Body of pancreas (tissue), 4 donors: ENCODE data around the gene RGS6. TPM values are rescaled to one million over a fixed set of nuclear protein-coding genes. Genes with fewer than 3 reads are reported as not detected.

ENCODE experiments used
- ATAC-seq: fragments of 150-250 bp; one replicate; pipeline ENCODE4 v1.9.1; 2016
- DNase-seq, 4 donors: peaks; one replicate each; pipeline ENCODE4 v3.0.0-alpha.2; 2019
- H3K27ac ChIP-seq, 4 donors: fragments of 200-600 bp; sonication (generic); 1 replicate in 3 of 4; 2 replicates in 1 of 4; pipeline versions ENCODE4 v1.5.1 to v1.6.1; 2016 to 2019; ENCODE audit warnings: mild to moderate bottlenecking in 1 of 4, mixed read lengths in 1 of 4, moderate library complexity in 1 of 4
- H3K27me3 ChIP-seq, 2 donors: fragments of 200-600 bp; sonication (generic); one replicate each; pipeline ENCODE4 v1.6.0; 2016; ENCODE audit warnings: mild to moderate bottlenecking in 1 of 2
- H3K36me3 ChIP-seq, 2 donors: fragments of 200-600 bp; sonication (generic); replicated peaks in 1 of 2; 2 replicates each; pipeline ENCODE4 v1.5.1; 2016; ENCODE audit warnings: low read depth in 2 of 2; ENCODE audit not compliant: insufficient read depth in 1 of 2
- H3K4me1 ChIP-seq: fragments of 200-600 bp; sonication (generic); one replicate; pipeline ENCODE4 v1.6.0; 2016
- H3K4me3 ChIP-seq, 2 donors: fragments of 200-600 bp; sonication (generic); 1 replicate in 1 of 2; 2 replicates in 1 of 2; pipeline ENCODE4 v1.5.1; 2016 to 2019
- H3K9me3 ChIP-seq, 3 donors: fragments of 200-600 bp; sonication (generic); 1 replicate in 2 of 3; 2 replicates in 1 of 3; pipeline ENCODE4 v1.5.1; 2016
- POLR2A ChIP-seq, 3 donors: fragments of 450-650 bp; IDR thresholded peaks; one replicate each; pipeline ENCODE4 v1.6.1; 2016; ENCODE audit warnings: antibody characterized with exemption in 3 of 3, mild to moderate bottlenecking in 2 of 3
- WGBS, 2 donors: methylation state at CpG; one replicate each; pipeline ENCODE4 v1.1.5; 2017; 5-methylcytosine and 5-hydroxymethylcytosine counted together
- intact Hi-C: fragments of 100-400 bp; cut with DNase I; formaldehyde crosslinking; loops from one replicate; pipeline ENCODE4 v1.15.1; 2023
- total RNA-seq, 2 donors: library from RNA; depleted of rRNA; stranded (reverse); fragments of >200 nt; gene quantifications; one replicate each; pipeline ENCODE4 v1.1.0, GENCODE V29; 2016
- TF ChIP-seq, protein P1 (sequence below), 7 experiments: fragments of 450-650 bp in 4 of 7; fragments of 200-600 bp in 3 of 7; sonication (generic) in 3 of 7; IDR thresholded peaks; one replicate each; pipeline ENCODE4 v1.5.1; 2016 to 2019; ENCODE audit warnings: antibody characterized with exemption in 7 of 7

The RGS6 gene
- total RNA-seq, 2 donors from 2014 or later: 0.26 to 1.3 TPM

DNA sequence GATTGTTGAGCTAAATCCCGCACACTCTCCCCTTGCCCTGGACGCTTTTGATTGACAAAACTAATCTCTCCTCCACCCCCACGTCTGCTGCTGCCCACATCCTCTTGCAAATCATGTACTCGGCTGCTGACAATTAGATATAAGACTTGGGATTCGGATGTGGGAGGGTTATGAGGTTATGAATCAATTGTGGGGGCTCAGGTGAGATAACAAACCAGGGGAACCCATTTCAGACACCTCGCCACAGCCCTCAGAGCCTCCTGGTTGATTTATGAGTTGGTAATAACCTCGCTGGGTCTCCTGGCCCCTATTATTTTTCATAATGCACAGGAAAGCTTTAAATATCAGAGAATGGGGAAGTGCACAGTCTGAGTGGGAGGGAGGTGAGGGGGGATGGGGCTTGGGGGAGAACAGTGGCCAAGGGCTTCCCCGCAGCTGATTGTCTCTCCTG, 511.8 kb downstream of the RGS6 start:
- H3K27ac ChIP-seq: no peak overlapping the region
- no peaks in the 10 kb centered on the region for H3K36me3 ChIP-seq
- intact Hi-C loops: no loop called here
- no peak for TF ChIP-seq POLR2A (IDR thresholded peaks at IDR 0.05)
- TF ChIP-seq, protein P1, sequence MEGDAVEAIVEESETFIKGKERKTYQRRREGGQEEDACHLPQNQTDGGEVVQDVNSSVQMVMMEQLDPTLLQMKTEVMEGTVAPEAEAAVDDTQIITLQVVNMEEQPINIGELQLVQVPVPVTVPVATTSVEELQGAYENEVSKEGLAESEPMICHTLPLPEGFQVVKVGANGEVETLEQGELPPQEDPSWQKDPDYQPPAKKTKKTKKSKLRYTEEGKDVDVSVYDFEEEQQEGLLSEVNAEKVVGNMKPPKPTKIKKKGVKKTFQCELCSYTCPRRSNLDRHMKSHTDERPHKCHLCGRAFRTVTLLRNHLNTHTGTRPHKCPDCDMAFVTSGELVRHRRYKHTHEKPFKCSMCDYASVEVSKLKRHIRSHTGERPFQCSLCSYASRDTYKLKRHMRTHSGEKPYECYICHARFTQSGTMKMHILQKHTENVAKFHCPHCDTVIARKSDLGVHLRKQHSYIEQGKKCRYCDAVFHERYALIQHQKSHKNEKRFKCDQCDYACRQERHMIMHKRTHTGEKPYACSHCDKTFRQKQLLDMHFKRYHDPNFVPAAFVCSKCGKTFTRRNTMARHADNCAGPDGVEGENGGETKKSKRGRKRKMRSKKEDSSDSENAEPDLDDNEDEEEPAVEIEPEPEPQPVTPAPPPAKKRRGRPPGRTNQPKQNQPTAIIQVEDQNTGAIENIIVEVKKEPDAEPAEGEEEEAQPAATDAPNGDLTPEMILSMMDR (IDR thresholded peaks at IDR 0.05): no peak
- no peak for ATAC-seq
- H3K9me3 ChIP-seq: no peaks in the 10 kb centered on the region
- no peaks in the 10 kb centered on the region for H3K4me1 ChIP-seq
- no peaks in the 10 kb centered on the region for H3K27me3 ChIP-seq
- no peak overlapping the region for H3K4me3 ChIP-seq
- WGBS, 2 donors: 41 to 49% methylated on average over 8 of the region's 8 CpGs
- no peak for DNase-seq

DNA sequence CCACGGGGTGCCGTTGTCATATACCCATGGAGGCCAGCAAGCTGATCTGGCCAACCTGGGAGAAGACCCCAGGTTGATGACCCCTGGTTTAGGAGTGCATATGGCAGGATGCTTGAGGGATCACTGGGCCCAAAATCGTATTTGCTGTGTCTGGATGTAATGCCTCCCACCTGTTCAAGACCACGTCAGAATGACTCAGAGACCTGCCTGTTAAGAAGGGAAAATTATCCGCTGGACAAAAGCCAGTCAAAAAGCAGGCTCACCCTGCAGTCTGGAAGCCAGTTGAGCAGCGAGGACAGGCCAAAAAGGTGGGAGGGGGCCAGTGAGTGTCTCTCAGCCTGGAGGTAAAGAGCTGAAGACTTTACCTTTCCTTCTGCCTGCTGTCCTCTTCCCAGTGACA, 512.5 kb downstream of the RGS6 start:
- intact Hi-C loops: no loop called here
- no peaks in the 10 kb centered on the region for H3K9me3 ChIP-seq
- no peaks in the 10 kb centered on the region for H3K36me3 ChIP-seq
- ATAC-seq (no peak), DNase-seq (no peak)
- no peak overlapping the region for H3K4me3 ChIP-seq
- no peaks in the 10 kb centered on the region for H3K4me1 ChIP-seq
- no peak for TF ChIP-seq POLR2A (IDR thresholded peaks at IDR 0.05)
- TF ChIP-seq, protein P1 (IDR thresholded peaks at IDR 0.05): no peak
- WGBS, 2 donors: 63 to 81% methylated on average over 6 of the region's 6 CpGs
- no peaks in the 10 kb centered on the region for H3K27me3 ChIP-seq
- no peak overlapping the region for H3K27ac ChIP-seq

DNA sequence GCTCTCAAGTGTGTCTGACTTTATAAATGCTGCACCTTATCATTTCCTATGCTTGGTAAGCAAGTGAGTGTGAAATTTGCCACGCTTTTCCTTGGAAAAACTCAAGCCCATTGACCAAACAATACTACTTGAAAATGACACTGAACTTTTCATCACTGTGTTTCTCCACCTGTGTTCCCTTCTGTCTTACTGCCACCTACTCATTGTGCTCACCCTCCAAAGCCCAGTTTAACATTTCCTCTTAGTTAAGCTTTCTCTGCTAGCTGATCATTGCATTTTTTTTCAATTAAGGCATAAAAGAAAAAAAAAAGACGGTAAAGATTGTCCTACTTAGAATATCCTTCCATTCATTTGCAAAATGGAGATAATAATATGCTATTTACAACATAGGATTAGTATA, 516.0 kb downstream of the RGS6 start:
- H3K9me3 ChIP-seq: no peaks in the 10 kb centered on the region
- intact Hi-C loops: no loop called here
- H3K36me3 ChIP-seq: no peaks in the 10 kb centered on the region
- H3K27ac ChIP-seq: no peak overlapping the region
- WGBS, 2 donors: 66 to 68% methylated on average over 2 of the region's 2 CpGs
- DNase-seq: no peak
- ATAC-seq: no peak
- no peaks in the 10 kb centered on the region for H3K4me1 ChIP-seq
- no peak overlapping the region for H3K4me3 ChIP-seq
- no peaks in the 10 kb centered on the region for H3K27me3 ChIP-seq
- TF ChIP-seq, protein P1 (IDR thresholded peaks at IDR 0.05): no peak
- TF ChIP-seq POLR2A (IDR thresholded peaks at IDR 0.05): no peak

DNA sequence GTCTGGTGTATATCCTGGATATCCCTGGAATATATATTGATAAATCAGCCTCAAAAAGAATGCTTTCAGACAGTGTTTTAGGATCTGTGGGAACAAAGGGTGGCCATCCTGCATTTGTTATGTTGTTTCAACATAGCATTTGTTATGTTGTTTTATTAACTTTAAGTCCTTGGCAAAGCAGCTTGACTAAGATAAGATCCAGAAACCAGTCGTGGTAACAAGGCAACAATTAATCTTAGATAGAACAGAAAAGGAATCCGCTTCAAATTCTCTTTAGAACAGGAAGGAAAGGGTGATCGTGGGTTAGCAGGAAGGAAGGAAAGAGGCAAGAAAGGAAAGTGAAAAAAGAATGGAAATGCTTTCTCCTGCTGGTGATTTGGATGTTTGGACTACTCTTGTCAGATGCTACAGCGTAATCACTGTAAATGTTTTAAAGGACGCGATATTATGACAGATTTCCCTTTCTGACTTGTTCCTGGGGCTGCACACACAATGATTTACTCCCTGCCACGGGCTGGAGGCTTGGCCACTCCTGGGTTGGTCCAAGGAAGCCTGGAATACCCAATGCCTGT, 518.3 kb downstream of the RGS6 start:
- H3K4me3 ChIP-seq: no peak overlapping the region
- TF ChIP-seq POLR2A (IDR thresholded peaks at IDR 0.05): no peak
- TF ChIP-seq, protein P1 (IDR thresholded peaks at IDR 0.05): no peak
- intact Hi-C loops: no loop called here
- H3K36me3 ChIP-seq: no peaks in the 10 kb centered on the region
- no peaks in the 10 kb centered on the region for H3K9me3 ChIP-seq
- DNase-seq (no peak), ATAC-seq (no peak)
- no peaks in the 10 kb centered on the region for H3K4me1 ChIP-seq
- H3K27me3 ChIP-seq: no peaks in the 10 kb centered on the region
- H3K27ac ChIP-seq: no peak overlapping the region
- WGBS, 2 donors: 43 to 54% methylated on average over 7 of the region's 7 CpGs
